ENCODE data around the gene FNDC7.
"Not testable (repeated sequence)": the region's sequence is repeated elsewhere in the genome, so short reads cannot be mapped to it uniquely, and the experiment has no call there.

The FNDC7 gene

GRCh38 chr1:108745980-108746381 lies 33.3 kb downstream of the FNDC7 start:
- FAIRE-seq: no peak

- peak; percentile 94 for FAIRE-seq
Observed at GRCh38 chr1:108746382-108747170, 33.9 kb downstream of the FNDC7 start, which contains the start of gene STXBP3. Gene STXBP3 (plus strand): TSS chr1:108746674. CDS start chr1:108746738, 64 bp downstream.

DNA sequence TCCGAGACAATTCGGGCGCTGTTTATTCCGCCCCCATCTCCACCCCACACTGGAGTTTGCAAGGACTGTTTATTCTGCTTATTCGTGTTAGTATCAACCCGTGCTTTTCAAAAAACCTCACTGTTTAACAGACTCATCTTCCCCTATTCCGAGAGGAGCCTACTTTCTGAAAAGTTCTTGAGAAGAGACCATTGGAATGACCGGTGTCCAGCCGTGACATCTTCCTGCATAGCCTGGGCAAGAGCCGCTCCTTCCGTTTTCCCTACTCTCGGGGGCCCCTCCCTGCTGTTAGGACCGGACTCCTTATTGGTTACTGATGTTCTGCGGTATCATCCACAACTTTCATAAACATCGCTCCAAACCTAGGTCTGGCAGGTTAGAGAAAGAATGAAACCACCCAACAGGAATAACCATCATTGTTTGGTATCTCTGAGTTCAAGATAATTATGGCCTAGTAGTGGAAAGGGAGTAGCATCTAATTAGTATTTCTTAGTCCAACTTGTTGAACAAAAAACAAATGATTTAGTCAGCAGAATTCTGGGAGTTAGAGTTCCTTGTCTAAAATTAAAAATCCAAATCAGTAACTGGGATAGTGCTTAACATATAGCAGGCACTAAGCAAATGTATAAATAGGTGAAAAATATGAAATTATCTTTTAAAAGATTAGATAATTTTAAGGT lies 34.6 kb downstream of the FNDC7 start:
- FAIRE-seq: peak; percentile 15

GRCh38 chr1:108747898-108748297 lies 35.2 kb downstream of the FNDC7 start:
- no peak for FAIRE-seq

- FAIRE-seq: no peak
Observed at GRCh38 chr1:108749081-108749480, 36.4 kb downstream of the FNDC7 start.

GRCh38 chr1:108750476-108751181 lies 37.9 kb downstream of the FNDC7 start:
- FAIRE-seq: no peak

DNA sequence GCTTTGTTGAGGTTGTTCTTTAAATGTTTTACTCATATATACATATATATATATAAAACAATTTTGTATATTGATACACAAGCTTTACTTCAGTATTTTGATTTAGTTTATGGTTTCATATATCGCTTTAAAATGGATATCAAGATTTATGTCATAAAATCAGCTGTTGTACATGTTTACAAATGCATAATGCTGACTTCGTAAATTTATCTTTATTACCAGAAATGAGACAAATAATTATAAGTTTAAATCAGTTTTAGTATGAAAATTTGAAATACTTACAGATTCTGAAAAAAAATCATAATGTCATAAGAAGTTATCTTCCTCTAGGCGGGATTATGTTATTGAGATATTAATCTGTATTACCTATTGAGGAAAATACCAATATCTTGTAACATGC lies 40.7 kb downstream of the FNDC7 start:
- no peak for FAIRE-seq

GRCh38 chr1:108758796-108759195 lies 46.1 kb downstream of the FNDC7 start:
- no peak for FAIRE-seq

DNA sequence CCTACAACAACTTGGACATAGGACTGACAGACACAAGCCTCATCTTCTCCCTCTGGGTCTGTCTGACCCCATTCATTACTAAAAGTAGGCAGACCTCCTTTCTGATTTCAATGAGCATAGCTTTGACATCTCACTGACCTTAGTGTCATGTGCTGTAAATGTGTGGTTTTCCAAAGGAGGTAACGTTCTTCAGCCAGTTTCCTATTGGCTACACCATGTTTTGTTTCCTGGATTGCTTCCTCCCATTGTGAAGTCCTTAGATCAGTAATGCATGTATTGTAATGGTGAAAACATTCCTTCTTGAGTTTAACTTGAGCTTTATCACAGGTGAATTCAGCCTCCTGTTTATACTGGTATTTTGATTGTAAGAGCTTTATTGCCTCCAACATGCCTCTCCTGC lies 54.4 kb downstream of the FNDC7 start:
- no peak for FAIRE-seq

- no peak for FAIRE-seq
Observed at GRCh38 chr1:108767708-108768107, 55.0 kb downstream of the FNDC7 start.

GRCh38 chr1:108777839-108778238 lies 65.1 kb downstream of the FNDC7 start:
- FAIRE-seq: peak; percentile 18

DNA sequence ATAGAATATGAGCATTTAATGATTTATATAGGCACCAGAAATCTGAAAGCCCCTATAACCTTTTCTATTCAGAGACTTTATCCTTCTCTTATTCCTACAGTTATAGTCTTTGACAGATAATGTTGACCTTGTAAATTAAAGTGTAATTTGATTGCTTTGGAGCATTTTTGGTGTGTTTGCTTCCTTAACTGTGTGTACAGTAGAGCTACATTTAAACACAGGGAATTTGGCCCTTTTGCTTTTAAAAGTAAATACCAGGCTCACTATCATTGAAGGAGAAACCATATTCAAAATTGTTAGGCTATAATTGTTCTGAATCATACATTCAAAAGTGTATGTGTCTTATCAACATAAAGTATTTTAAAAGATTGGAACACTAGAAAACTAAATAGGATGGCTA lies 66.7 kb downstream of the FNDC7 start:
- FAIRE-seq: no peak

DNA sequence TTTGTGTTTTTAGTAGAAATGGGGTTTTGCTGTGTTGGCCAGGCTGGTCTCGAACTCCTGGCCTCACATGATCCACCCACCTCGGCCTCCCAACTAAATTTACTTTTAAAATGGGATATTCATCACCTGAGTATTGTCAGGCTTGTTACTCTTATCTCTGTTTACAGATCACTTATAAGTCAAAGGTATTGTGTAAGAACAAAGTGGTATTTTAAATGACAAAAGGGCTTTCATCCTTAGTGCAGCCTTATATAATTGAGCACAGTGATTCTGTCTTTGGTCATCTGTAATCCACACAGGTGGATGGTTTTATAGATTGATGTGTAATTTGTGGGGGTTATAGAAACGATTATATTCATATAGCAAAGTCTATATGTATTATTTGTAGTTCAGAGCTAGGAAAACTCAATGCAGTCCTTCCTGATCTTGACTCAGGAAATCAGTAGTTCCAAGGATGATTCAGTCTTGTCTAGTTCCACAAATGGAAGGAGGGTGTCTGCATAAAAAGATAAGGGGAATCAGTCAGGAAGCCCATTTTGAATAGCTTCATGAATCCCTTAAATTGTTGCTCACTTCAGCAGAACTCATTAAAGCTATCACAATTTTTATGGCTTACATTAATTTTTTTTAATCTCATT lies 68.3 kb downstream of the FNDC7 start:
- FAIRE-seq: no peak

DNA sequence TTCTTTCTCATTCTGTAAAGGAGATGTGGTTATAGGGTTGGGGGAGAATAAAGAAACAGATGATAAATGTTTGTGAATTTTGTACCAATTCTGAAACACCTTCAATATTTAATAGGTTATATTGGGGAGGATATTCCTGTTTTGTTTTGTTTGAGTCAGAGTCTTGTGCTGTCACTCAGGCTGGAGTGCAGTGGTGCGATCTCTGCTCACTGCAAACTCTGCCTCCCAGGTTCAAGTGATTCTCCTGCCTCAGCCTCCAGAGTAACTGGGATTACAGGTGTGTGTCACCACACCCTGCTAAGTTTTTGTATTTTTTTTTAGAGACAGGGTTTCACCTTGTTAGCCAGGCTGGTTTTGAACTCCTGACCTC lies 68.9 kb downstream of the FNDC7 start:
- FAIRE-seq: not testable (repeated sequence)

GRCh38 chr1:108785264-108785663 lies 72.6 kb downstream of the FNDC7 start:
- FAIRE-seq: no peak

DNA sequence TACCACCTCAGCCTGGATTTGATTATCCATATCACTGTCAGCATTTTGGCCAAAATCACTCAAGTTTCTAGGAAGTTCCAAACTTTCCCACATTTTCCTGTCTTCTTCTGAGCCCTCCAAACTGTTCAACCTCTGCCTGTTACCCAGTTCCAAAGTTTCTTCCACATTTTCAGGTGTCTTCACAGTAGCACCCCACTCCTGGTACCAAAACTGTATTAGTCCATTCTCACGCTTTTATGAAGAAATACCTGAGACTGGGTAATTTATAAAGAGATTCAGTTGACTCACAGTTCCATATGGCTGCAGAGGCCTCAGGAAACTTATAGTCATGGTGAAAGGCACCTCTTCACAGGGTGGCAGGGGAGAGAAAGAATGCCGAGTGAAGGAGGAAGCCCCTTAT lies 73.2 kb downstream of the FNDC7 start:
- no peak for FAIRE-seq

DNA sequence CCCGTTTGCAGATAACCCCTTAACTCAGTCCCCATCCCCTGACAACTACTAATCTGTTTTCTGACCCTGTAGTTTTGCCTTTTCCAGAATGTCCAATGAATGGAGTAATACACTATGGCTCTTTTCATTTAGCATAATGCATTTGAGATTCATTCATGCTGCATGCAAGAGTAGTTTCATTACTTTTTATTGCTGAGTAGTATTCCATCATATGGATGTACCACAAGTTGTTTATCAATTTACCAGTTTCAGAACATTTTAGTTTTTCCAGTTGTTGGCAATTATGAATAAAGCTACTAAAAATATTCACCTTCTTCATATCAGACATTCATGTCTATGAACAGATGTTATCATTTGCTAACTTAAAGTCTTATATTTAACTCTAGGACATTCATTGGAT lies 79.1 kb downstream of the FNDC7 start:
- FAIRE-seq: no peak
